Measurements from ENCODE around the gene DSP.

The DSP gene

GRCh38 chr6:7535498-7535897 is 6.0 kb upstream of the DSP start:
- no peak for DNase-seq (ENCODE audit: low read depth)

GRCh38 chr6:7537565-7538174 is 3.8 kb upstream of the DSP start:
- no peak for DNase-seq (ENCODE audit: low read depth)

GRCh38 chr6:7538484-7538883 is 3.0 kb upstream of the DSP start:
- no peak for DNase-seq (ENCODE audit: low read depth)

- DNase-seq (ENCODE audit: low read depth), result no peak
These were observed 876 bp upstream of the DSP start for GRCh38 chr6:7540595-7540994.

GRCh38 chr6:7542065-7542873 is 798 bp downstream of the DSP start:
- DNase-seq (ENCODE audit: low read depth), result no peak

- no peak for DNase-seq (ENCODE audit: low read depth)
These were observed 1.6 kb downstream of the DSP start for GRCh38 chr6:7542874-7543624.

- DNase-seq (ENCODE audit: low read depth), result no peak
These were observed 2.4 kb downstream of the DSP start for GRCh38 chr6:7543789-7544424.

GRCh38 chr6:7544597-7544996 is 3.1 kb downstream of the DSP start:
- no peak for DNase-seq (ENCODE audit: low read depth)

GRCh38 chr6:7545316-7546019 is 4.0 kb downstream of the DSP start:
- no peak for DNase-seq (ENCODE audit: low read depth)

GRCh38 chr6:7546020-7546369 is 4.5 kb downstream of the DSP start:
- DNase-seq (ENCODE audit: low read depth), result no peak

GRCh38 chr6:7546383-7546782 is 4.9 kb downstream of the DSP start:
- DNase-seq (ENCODE audit: low read depth), result no peak

GRCh38 chr6:7546896-7547295 is 5.4 kb downstream of the DSP start:
- no peak for DNase-seq (ENCODE audit: low read depth)

GRCh38 chr6:7547315-7547714 is 5.8 kb downstream of the DSP start:
- no peak for DNase-seq (ENCODE audit: low read depth)

GRCh38 chr6:7550433-7550801 is 8.9 kb downstream of the DSP start:
- DNase-seq (ENCODE audit: low read depth), result no peak

- DNase-seq (ENCODE audit: low read depth), result no peak
These were observed 13.2 kb downstream of the DSP start for GRCh38 chr6:7554533-7555275.

GRCh38 chr6:7555671-7556070 is 14.2 kb downstream of the DSP start:
- no peak for DNase-seq (ENCODE audit: low read depth)

GRCh38 chr6:7556394-7557106 is 15.1 kb downstream of the DSP start:
- no peak for DNase-seq (ENCODE audit: low read depth)

GRCh38 chr6:7557652-7558051 is 16.2 kb downstream of the DSP start:
- DNase-seq (ENCODE audit: low read depth), result no peak

GRCh38 chr6:7558781-7559180 is 17.3 kb downstream of the DSP start:
- DNase-seq (ENCODE audit: low read depth), result no peak

GRCh38 chr6:7559196-7559595 is 17.7 kb downstream of the DSP start:
- no peak for DNase-seq (ENCODE audit: low read depth)
